NCI-H1694 (cell line): ENCODE data around the gene NEMP2.
"Not testable (repeated sequence)": the region's sequence is repeated elsewhere in the genome, so short reads cannot be mapped to it uniquely, and the experiment has no call there.

Experiments used
- DNase-seq: peaks from one replicate; lab custom pipeline; 2025; lab: John Stamatoyannopoulos, UW

NEMP2 gene

DNA sequence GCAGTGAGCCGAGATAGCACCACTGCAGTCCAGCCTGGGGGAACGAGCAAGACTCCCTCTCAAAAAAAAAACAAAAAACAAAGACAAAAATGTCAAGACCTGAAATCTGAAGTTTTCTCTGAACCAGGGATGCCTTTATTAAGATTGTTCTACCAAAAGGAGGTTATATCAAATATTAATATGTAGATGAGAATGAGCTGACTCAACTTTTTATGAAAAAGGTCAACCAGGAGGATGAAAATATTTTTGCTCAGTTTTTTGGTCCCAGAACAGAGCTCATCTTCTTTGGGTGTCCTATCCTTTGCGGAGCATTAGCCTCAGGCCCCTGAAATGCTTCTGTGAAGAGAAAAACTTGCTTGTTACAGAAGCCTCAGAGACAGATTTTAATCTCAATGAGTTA lies 44.0 kb downstream of the NEMP2 start:
- DNase-seq, result no peak

DNA sequence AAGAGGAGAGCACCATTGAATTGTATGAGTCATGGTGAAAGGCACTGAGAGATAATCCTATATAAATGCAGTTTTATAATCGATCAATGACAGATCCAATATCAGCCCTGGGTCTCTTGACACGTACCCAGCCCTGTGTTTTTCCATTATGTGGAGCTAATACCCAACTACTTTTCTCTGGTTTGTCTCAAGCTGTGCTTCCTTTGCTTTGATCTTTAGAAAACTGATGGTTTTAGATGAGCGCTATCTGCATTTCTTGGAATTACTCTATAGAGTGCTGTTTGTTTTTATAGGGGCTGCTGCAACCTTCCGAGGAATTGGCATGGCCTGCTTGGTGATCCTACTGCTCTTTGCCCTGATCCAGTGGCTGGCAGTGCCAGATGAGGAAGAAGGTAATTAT lies 45.0 kb downstream of the NEMP2 start:
- no peak for DNase-seq

DNA sequence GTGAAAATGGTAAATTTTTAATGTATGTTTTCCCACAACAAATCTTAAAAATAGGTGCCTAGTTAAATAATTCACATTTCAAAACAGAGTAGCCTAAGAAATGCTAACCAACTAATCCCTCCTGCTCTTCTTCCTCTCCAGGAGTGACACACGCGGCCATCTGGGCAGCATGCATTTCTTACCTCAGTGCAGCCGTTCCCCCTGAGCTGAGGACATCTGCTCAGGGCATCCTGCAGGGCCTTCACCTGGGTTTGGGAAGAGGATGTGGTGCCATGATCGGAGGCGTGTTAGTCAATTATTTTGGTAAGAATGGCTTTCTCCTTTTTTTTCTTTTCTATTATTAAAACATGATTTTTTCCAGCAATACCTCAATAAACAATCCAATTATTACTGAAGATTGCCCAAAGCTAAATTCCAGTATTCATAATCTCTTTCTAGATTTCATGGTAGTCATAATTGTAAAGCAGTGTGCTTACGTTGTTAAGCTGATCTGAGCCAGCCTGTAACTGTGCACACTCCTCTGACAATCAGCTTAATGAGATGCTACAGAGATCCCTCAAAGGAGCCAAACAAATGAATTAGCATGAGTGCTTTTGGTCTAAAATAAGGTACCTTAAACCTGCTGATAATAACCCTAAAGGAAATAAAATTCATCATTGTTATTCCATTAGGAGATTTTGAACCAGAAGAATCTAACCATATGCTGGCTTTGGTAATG lies 45.8 kb downstream of the NEMP2 start:
- DNase-seq, result no peak

DNA sequence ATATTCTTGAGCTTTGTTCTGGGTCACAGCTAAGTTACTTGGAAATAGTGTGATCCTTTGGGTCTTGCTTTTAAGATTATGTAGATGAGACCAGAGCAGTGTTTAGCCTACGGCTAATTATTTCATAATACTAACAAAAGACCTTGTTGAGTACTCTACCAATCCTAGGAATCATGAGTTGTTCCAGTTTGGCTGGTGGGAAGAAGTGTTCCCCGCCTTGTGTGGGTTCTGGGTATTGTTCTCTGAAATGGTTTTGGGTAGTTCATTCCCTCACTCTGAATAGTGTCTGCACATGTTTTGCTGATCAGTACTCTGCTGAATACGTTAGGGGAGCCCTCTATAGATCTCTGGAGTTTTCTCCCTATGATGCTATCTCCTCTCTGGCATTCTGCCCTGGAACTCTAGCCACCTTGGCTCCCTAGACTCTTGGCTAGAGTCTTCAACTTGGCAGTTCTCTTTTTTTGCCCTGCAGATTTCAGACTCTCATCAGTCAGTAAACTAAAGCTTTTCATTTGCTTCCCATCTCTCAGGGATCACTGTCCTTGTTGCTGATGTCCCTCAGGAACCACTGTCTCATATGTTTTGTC lies 48.4 kb downstream of the NEMP2 start:
- no peak for DNase-seq

DNA sequence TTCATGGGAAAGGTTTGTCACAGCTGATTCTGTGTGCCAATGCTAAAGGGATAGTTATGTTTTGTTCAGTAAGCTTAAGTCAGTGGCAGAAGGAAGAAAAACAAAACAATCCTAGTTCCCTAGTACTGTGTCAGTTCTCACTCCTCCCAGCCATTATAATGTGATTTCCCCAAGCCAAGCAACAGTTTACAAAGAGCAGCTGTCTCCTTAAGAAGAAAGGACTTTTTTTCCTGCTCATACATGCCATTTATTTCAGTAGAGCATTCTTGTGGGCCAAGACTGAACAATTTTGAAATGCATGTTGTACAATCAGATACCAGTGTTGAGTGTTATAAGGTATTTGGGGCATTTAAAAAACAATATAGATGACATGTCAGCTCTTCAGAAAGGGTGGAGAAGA lies 52.1 kb downstream of the NEMP2 start:
- no peak for DNase-seq

DNA sequence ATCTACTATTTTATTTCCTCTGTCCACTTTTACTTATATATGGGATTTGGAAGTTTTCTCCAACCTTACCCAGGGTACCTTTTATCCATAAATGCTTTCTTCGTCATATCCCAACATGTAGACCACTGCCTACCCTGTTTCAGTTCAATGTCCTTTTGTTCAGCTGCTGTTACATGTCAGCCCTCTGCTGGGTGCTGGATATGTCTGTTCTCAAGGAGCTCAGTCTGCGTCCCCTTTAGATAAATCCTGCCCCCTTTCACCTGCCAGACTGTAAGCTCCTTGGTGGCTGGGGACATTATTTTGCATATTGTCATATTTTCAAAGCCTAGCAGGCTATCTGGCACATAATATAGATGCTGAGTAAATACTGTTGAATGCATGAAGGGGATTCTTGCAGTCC lies 53.2 kb downstream of the NEMP2 start:
- DNase-seq, result no peak

DNA sequence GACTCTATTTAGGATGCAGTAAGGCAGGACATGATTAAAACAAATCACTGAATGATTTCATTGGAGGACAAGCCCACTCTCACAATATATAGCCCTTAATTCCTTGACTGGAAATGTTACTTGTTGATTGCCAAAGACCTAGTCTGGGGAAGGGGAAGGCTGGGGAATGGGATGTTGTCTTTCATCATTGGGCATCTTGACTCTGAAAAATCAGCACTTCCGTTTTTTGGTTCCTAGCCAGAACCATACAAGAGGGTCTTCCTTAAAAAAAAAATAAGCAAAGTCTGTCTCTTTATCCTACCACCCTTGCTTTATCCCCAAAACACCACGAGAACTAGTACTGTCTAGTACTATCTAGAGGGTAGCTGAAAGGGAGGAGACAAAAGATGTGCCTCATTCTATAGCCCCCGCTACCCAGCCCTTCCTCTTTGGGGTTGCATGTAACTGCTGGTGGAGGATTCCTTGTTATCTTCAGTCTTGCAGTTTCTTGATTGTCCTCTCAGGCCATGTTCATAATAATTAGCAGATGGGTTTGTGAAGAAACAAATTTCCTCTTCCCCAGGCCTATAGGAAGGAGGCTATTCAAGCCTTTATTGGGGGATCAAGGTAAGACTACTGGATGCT lies 55.8 kb downstream of the NEMP2 start:
- DNase-seq, result no peak

DNA sequence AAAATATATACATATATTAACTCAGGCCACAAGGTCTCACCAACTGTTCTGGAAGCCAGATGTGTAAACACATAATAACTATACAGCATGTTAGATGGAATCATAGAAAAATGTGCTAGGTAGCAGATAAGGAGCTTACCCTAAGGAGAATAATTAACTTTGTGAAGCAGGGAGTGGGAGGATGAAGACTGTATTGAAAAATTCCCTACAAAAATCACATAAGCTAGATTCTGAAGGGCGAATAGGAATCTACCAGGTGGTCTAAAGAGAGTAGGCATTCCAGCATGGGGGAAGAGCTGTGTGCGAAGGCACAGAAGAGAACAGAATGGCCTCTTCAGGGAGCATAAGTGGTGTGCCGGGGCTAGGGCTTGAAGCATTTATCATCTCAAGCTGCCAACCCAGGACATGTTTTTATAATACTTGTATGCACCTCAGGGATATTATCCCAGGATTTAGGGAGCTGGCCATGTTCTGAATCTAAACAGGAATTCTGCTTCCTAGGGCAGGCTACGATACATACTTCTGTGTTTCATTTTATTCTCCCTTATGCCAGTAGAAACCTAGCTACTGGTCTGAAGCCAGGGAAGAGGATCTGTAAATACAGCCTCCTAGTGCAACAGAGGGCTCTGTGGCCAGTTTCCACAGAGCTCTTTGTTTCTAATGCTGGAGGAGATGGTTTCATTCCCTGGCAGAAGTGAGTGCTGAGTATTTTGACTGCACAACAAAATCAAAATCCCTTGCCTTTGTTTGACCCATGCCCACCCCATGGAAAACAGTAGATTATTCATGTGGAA lies 56.7 kb downstream of the NEMP2 start:
- DNase-seq, result no peak

DNA sequence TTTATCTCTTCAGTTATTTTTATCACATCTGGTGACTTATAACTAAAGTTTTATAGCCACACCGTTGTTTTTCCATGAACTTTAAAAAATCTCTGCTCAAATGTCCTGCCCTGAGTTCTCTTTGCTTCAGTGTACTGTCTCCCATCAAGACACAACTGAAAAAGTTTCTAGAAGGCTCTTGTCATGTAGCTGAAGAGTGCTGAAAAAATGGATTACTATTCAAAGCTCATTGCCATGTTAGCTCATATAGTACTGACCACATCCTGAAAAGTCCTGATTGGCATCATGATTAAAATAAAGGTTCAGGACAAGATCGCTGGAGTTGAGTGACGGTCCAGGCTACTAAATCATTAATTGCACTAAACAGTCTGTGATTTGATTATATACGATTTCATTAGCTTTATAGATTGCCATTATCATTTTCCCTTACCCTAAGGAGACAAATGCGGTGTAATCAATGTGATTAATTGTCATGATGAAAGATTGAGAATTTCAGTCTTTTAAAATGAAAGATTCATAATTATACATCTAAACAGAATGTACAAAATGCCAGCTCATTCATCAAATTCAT lies 64.2 kb downstream of the NEMP2 start:
- DNase-seq, result no peak

DNA sequence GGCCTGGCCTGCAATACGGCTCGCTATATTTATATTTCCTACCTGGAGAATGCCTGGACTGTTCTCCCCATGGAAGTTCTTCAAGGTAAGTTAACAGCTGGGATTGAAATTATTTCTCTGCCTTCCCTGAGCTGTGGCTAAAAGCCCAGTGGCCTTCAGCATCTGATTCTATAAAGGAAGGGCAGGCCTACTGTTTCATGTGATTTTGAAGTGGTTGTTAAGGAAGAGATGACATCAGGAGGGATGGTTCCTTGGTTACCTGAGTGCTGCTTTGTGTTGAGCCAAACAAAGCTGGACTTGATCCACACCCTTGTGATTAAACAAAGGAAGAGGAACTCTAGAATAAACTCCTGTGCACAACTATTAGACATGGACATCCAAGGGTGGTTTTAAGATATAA lies 64.8 kb downstream of the NEMP2 start:
- peak; percentile 20 for DNase-seq

DNA sequence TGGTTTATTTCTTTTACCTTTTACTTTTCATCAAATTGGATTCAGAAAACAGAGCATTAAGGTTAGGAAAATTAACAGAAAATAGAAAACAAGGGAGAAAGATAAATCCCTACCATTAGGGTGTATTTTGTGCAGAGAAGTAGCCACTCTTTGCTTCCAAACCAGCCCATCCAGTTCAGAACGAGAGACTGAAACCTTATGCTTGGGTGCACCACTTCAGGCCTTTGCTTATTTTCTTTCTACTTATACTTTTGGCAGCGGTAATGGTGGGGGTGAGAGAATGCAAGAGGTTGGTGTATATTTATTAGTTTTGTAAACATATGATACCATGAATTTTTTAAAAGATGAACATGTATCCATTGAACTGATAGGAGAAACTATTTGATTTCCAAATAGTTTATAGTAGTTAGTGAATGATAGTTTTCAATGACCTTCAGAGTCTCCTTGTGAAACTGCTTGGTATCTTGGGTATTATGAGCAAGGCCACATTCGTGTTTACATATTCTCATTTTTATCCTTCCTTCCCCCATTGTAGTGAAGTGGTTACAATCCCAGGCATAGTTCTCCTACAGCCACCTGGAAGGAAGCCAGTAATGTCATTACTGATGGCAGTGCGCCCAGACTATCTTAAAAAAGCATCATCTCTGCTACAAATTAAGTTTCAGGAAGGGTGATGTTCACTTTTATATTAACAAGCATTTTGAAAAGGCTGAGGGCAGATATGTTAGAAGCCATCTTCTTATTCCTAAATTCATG lies 65.5 kb downstream of the NEMP2 start:
- peak; percentile 96 for DNase-seq

DNA sequence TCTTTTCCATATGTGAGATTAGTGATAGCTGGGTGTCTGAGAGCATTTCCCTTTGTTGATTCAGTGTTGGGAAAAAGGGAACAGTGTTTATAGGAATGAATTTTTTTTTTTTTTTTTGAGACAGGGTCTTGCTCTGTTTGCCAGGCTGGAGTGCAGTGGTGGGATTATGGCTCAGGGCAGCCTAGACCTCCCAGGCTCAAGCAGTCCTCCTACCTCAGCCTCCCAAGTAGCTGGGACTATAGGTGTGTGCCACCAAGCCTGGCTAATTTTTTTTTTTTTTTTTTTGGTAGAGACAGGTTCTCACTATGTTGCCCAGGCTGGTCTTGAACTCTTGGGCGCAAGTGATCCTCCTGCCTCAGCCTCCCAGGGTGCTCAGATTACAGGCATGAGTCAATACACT lies 66.2 kb downstream of the NEMP2 start:
- DNase-seq, result not testable (repeated sequence)

DNA sequence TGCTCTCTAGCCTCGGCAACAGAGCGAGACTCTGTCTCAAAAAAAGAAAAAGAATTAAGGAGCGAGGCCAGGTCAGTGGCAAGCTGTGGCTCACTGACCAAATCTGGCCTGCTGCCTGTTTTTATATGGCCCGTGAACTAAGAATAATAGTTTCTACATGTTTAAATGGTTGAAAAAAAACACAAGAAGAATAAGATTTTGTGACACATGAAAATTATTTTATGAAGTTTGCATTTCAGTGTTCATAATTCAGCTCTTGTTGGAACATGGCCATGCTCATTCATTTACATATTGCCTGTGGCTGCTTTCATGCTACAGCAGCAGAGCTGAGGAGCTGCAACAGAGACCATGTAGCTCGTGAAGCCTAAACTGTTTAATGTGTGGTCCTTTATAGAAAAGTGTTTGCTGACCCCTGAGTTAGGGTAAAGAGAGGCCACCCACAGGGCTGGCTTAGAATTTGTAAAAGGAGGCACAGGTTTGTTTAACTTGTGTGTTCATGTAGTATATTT lies 66.9 kb downstream of the NEMP2 start:
- DNase-seq, result no peak

DNA sequence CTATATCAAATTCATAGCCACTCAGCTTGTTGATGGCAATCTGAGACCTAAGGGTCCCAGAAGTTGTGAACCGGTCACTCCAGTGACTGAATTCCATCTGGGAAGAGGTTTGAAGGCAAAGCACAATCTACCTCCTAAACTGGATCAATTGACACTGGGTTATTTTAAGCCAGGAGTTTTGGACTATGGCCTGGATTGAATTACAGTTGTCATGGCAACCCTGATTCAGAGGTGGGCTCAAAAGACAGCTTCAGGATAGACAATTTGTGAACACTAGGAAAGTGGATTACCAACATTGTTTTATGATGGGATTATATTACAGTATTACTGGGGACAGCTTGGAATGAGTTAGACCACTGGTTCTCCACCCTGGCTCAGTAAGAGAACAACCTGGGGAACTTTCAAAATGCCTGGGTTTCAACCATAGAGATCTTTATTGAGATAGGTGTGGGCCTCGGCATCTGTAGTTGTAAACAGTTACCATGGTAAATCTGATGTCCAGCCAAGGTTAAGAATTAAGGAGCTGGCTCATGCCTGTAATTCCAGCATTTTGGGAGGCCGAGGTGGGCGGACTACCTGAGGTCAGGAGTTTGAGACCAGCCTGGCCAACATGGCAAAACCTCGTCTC lies 67.6 kb downstream of the NEMP2 start:
- no peak for DNase-seq

DNA sequence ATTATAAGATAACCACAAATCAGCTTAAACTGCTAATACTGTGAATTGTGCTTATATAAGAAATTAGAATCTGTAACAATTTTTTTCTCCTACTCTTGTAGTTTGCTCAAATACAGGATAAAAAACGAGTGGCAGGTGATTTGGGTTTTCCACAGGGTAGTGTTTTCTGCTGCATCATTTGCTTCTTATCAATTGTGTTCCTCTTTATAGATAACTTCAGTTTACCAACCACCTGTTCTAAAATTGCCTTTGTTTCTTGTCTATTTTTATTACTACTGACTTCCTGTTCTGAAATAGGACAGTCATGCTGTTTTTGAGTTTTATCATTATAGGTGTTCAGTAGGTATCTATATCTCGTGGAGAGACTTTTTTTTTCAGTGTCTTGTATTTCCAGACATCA lies 69.5 kb downstream of the NEMP2 start:
- DNase-seq, result no peak

DNA sequence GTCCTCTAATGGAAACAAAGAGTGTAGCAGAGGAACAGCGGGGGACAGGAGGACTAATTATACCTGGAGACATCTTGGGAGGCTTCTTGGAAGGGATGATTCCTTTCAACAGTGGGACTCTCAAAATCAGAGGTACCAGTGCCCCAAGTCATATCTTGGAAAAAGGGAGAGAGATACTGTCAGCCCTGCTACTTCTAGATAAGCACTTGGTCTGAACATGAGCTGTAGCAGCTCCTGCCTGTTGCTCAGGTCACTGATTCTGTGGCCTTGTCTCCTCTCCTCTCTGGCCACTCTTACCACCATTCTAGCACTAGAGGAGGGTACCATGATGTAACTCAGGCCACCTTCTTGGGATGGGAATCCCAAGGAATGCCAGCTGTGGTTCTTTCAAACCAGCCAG lies 71.9 kb downstream of the NEMP2 start:
- DNase-seq, result no peak

DNA sequence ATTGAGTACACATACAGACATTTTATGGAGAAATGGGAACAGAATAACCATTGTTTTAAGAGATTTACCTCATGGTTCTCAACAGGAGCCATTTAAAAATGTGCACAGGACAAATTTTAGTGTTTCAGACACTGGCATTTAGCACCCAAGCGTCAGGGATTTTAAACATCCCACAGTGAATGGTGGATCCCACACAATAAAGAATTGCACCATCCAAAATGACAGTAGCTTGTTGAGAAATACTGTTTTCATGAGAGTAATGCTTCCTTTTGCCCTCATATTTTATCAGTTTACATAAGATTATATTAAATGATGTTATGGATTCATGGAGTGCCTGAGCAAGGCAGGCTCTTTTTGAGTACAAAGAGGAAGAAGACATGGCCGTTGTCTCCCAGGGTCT lies 72.3 kb downstream of the NEMP2 start:
- DNase-seq, result no peak

DNA sequence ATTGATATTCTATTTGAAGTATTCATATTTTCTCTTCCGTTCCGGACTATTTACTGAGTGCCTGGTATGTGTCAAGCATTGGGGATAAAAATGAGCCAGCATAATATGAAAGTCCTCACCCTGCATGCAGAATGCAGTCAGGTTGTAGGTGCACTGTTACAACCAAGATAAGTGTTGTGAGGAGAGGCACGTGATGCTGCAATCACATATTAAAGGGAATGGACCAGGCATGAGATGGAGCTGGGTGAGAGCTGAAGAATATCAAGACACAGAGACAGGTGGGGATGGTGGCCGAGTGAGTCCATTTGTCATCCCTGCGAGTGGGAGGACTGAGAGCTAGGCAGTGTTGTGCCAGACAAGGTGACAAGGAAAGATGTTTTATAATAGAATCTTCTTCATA lies 74.0 kb downstream of the NEMP2 start:
- DNase-seq, result no peak

DNA sequence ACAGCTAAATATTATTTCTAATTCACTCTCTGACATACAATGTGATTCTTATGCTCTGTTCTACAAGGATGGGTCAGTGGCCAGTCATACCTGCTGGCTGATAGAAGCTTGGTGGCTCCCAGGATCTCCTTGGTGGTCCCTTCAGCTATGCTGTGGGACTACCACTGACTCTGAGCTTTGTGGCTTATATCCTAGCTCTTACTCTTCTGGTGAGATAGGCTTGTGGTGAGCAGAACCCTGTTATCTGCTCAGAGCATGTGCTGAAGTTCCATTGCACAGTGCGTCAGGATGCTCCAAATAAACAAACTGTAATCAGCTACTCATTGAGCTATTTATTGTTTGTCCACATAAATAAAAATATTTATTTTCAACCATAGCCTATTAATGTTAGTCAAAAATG lies 74.6 kb downstream of the NEMP2 start:
- DNase-seq, result no peak

DNA sequence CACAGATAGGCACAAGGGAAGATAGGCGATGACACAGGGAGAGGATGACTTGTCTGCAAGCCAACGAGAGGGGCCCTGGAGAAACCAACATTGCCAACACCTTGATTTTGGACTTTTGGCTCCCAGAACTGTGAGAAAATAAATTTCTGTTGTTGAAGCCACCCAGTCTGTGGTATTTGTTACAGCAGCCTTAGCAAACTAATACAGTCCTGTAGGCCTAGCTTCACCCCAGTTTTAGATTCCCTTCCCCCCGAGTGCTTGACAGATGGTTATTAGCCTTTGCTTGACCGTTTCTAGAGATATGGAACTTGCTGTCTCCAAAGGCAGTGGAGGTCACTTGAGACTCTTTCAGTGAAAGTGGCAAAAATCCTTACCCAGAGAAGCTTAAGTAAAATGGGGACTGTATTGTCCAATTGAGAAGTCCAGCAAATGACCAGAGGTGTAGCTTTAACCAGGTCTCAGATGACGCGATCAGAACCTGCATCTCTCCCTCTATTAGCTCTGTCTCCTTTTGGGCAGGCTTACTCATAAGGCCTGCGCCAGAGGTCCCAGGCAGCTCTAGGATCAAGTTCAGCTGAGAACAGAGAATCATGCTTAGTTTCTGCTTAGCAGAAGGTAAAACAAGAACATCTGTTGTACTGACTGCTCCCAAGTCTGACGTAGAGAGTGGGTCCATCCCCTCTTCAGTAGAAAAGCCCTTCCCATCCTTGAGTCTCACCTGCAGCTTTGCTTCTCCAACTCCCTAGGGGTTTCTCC lies 76.0 kb downstream of the NEMP2 start:
- DNase-seq, result peak; percentile 18
